Medulla oblongata (tissue), 1 donor: ENCODE results near the gene KRT28.
"Not testable (repeated sequence)": the region's sequence is repeated elsewhere in the genome, so short reads cannot be mapped to it uniquely, and the experiment has no call there.

Experiments
- DNase-seq: peaks from one replicate; pipeline ENCODE4 v3.0.0-alpha.2; 2015; ENCODE audit errors: extremely low spot score

The KRT28 gene

GRCh38 chr17:40779181-40779909, 20.4 kb downstream of the KRT28 start:
- DNase-seq, result no peak

- no peak for DNase-seq
Observed at GRCh38 chr17:40778461-40778860, 21.3 kb downstream of the KRT28 start.

- no peak for DNase-seq
Observed at GRCh38 chr17:40777971-40778370, 21.8 kb downstream of the KRT28 start.

- DNase-seq, result no peak
Observed at GRCh38 chr17:40777459-40777858, 22.3 kb downstream of the KRT28 start.

- no peak for DNase-seq
Observed at GRCh38 chr17:40775945-40776344, 23.8 kb downstream of the KRT28 start.

- DNase-seq, result no peak
Observed at GRCh38 chr17:40772101-40772500, 27.7 kb downstream of the KRT28 start, which contains the start of gene KRT26. TSS of gene KRT26 (minus strand) at chr17:40772201. CDS start at chr17:40772113, 88 bp downstream.

GRCh38 chr17:40765657-40766056, 34.1 kb downstream of the KRT28 start:
- DNase-seq, result no peak

GRCh38 chr17:40763752-40764151, 36.0 kb downstream of the KRT28 start:
- no peak for DNase-seq

- DNase-seq, result no peak
Observed at GRCh38 chr17:40760105-40761016, 39.4 kb downstream of the KRT28 start.

- DNase-seq, result no peak
Observed at GRCh38 chr17:40755231-40755630, 44.5 kb downstream of the KRT28 start, which contains the start of gene KRT25. TSS of gene KRT25 (minus strand) at chr17:40755331. CDS start at chr17:40755271, 60 bp downstream.

- DNase-seq, result no peak
Observed at GRCh38 chr17:40753804-40754203, 46.0 kb downstream of the KRT28 start.

- no peak for DNase-seq
Observed at GRCh38 chr17:40751065-40751464, 48.7 kb downstream of the KRT28 start.

GRCh38 chr17:40750391-40750790, 49.4 kb downstream of the KRT28 start:
- no peak for DNase-seq

GRCh38 chr17:40748666-40749065, 51.1 kb downstream of the KRT28 start:
- DNase-seq, result not testable (repeated sequence)
